GM12872 (cell line): ENCODE measurements around the gene MRPL10.
A peak's percentile ranks its signal among the peaks of the same experiment; 100 is the strongest.

Source experiments
- TF ChIP-seq, protein P1 (sequence below): IDR thresholded peaks from 3 replicates; pipeline ENCODE4 v1.5.1; 2011; ENCODE audit warnings: low read depth, mild to moderate bottlenecking, low read length, moderate library complexity; ENCODE audit not compliant: insufficient read depth

MRPL10 gene

DNA sequence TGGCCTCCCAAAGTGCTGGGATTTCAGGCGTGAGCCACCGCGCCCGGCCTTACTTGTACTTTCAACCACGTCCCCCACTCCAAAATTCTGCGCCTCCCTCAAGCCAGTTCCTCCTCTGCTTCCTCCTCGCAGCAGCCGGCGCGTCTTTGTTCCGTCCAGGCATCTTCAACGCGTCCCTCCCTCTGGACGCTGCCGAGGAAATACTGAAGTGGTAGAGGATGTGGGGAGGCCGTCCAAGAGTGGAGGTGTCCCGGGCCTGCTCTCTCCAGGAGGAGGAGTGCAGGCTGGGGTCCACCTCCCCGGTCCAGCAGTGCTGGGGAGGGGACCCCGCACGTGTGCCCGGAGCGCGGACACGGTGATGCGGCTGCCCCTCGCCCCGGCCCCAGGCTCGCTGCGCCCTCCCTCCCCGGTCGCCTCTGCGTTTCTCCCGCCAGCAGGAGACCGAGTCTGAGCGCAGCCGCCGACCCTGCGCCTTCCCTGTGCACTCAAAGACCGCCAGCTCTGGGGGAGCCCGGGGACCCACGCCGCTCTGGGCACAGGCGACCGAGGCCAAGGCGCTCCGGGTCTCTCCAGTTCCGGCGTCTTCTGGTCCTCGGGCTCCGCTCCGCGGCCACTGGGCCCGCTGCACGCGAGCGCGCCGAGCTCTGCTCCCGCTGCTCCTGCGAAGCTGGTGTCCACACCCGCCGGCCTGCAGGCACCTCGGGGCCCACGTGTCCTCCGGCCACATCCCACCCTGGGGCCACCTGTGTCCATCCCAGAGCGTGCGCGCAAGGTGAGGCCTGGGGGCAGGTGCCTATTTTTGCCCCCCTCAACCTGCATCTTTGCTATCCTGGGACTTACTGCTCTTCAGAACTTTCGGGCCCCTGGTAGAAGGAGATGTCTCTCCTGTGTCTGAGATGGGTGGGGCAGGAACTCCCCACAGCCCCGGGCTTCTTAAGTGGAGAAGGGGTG is 41.5 kb downstream of the MRPL10 start:
- TF ChIP-seq, protein P1, sequence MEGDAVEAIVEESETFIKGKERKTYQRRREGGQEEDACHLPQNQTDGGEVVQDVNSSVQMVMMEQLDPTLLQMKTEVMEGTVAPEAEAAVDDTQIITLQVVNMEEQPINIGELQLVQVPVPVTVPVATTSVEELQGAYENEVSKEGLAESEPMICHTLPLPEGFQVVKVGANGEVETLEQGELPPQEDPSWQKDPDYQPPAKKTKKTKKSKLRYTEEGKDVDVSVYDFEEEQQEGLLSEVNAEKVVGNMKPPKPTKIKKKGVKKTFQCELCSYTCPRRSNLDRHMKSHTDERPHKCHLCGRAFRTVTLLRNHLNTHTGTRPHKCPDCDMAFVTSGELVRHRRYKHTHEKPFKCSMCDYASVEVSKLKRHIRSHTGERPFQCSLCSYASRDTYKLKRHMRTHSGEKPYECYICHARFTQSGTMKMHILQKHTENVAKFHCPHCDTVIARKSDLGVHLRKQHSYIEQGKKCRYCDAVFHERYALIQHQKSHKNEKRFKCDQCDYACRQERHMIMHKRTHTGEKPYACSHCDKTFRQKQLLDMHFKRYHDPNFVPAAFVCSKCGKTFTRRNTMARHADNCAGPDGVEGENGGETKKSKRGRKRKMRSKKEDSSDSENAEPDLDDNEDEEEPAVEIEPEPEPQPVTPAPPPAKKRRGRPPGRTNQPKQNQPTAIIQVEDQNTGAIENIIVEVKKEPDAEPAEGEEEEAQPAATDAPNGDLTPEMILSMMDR: peak; percentile 50; the same call in 2 of the 3 replicates

DNA sequence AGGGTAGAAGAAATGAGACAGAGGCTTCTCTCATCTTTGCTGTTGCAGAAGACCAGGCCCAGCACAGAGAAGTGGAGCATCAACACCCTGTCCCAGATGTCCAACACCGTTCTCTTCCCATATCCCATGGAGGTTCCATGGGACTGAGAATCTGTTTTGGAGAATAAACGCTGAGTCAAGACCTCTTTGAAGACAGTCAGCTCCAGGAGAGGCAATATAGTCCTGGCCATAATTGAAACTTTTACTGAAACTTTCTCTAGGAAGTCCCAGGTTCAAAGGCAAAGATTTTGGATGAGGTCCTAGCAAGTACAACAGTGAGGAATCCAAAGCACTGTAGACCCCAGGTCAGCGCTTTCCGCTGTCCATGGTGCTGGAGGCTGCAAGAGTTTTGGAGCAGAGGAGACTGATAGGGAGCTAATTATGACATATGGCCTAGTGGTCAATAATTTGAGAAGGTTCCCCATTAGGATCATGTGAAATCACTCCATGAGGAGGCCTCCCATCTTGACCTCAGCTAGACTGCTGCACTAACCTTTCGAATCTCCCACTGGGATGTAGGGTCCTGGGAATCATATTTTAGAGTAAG is 45.7 kb downstream of the MRPL10 start:
- TF ChIP-seq, protein P1: no peak

DNA sequence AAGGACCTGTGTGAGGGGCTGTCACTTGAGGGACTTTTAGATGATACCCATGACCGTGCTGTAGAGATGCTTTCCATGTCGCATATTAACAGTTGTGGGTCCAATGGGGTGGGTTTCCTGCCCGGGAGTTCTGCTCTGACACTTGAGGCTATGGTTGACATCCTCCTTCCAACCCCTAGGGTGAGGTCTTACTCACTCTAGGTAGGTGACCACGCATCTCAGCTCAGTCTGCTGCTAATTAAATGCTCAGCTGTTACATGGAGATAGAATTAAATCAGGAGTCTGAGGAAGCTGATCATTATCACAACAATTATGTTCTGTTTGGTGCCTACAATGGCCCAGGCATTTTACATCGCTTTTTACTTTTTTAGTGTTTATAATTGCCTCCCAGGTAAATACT is 49.9 kb downstream of the MRPL10 start:
- TF ChIP-seq, protein P1: no peak

DNA sequence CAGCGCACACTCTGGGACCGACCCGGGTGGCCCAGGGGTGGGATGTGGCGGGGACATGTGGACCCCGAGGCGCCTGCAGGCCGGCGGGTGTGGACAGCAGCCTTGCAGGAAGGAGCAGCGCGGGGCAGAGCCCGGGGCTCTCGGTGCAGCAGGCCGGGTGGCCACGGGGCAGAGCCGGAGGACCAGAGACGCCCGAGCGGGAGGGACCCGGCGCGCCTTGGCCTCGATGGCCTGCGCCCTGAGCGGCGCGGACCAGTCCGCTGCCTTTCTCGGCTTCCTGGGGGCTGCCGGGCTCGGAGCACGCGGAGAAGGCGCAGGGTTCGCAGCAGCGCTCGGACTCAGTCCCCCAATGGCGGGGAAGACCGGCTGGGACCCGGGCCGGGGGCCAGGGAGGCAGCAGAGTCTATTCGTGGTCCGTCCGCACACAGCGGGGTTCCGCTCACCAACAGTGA is 53.1 kb downstream of the MRPL10 start:
- TF ChIP-seq, protein P1: no peak

DNA sequence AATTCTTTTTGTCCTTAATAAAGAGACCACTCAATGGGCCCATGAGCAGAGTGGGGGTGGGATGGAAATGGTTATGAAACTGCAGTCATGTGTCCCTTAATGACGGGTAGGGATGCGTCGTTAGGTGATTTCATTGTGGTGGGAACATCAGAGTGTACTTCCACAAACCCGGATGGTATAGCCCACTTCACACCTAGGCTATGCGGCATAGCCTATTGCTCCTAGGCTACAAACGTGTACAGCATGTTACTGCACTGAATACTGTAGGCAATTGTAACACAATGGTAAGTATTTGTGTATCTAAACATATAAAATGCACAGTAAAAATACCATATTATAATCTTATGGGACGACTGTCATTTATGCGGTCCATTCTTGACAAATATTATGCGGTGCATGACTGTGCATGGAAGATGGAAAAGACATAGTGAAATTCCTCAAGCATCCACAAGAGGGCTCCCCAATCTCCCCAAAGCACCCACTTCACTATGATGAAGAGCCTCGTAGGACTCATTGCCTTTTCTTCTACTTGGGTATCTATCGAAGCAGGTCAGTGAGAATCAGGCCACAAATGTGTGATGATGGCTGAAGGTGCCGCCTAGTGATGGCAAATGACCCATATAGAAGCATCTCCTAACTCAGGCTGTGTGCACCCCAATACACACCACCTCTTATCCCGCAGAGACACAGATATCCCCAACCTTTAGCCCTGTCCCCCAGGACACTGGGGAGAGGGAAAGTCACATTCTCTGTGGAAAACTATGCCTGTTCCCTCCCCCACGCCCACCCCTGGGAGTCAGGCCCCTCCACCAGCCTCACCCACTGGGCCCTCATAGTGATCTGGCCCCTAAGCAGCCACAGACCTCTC is 54.8 kb downstream of the MRPL10 start:
- TF ChIP-seq, protein P1: peak; percentile 81

DNA sequence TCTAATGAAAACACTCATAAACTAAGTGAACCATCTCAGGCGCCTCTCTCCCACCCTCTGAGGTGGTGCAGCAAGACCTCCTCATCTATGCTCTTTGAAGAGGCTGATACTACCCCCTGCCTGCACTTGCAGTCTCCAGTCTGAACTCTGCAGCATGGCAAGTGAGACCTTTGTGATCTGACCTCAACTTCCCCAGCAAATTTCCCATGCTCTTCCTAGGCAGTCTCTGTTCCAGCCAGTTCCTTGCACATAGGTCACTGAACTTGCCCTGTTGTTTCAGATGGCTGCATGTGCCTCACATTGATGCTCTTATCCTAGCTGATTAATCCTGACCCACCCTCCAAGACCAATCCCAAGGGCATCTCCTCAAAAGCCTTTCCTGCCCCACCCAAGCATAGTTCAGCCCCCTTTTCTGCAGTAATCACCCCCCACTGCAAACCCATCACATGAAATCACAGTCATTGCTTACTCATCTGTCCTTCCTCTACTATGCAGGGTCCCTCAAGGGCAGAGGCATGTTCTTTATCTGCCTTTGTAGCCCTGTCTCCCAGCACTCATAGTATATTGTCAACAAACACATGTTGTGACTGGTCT is 56.3 kb downstream of the MRPL10 start:
- TF ChIP-seq, protein P1: no peak
